Astrocyte of the cerebellum (primary cell): Measurements from ENCODE around the gene PPP4C.

Experiments used
- DNase-seq: peaks from one replicate; pipeline ENCODE4 v3.0.0-alpha.2; 2011; ENCODE audit warnings: low read depth
- H3K4me3 ChIP-seq: 2 replicates; pipeline ENCODE4 v1.5.1; 2011; ENCODE audit warnings: mild to moderate bottlenecking, low read depth, low read length, moderate library complexity
- CTCF ChIP-seq: IDR thresholded peaks from 2 replicates; pipeline ENCODE4 v1.5.1; 2012; ENCODE audit warnings: low read length, low read depth, moderate library complexity, mild to moderate bottlenecking; ENCODE audit errors: missing control alignments
- in situ Hi-C: cut with HindIII; loops from 2 replicates; pipeline ENCODE4 v1.10.0; 2017; ENCODE audit warnings: low sequenced_read_pairs

The PPP4C gene

GRCh38 chr16:30085820-30086219, 10.0 kb downstream of the PPP4C start:
- in situ Hi-C loops = no loop called here
- no peak for DNase-seq
- no peak for TF ChIP-seq CTCF
- no peak overlapping the region for H3K4me3 ChIP-seq

GRCh38 chr16:30086291-30087140, 10.7 kb downstream of the PPP4C start:
- no peak for DNase-seq
- in situ Hi-C loops = no loop called here
- no peak for TF ChIP-seq CTCF
- H3K4me3 ChIP-seq = no peak overlapping the region

GRCh38 chr16:30087181-30087898, 11.5 kb downstream of the PPP4C start:
- no peak overlapping the region for H3K4me3 ChIP-seq
- TF ChIP-seq CTCF = no peak
- DNase-seq = no peak
- in situ Hi-C loops = no loop called here

- H3K4me3 ChIP-seq = no peak overlapping the region
- in situ Hi-C loops = no loop called here
- DNase-seq = no peak
- no peak for TF ChIP-seq CTCF
These were observed 12.5 kb downstream of the PPP4C start for GRCh38 chr16:30088237-30088831.

- no peak for TF ChIP-seq CTCF
- no peak overlapping the region for H3K4me3 ChIP-seq
- in situ Hi-C loops = no loop called here
- DNase-seq = no peak
These were observed 13.2 kb downstream of the PPP4C start for GRCh38 chr16:30088832-30089624.
